ENCODE data around the gene ARHGAP6.
"Not testable (repeated sequence)": the region's sequence is repeated elsewhere in the genome, so short reads cannot be mapped to it uniquely, and the experiment has no call there.

- not testable (repeated sequence) for TF ChIP-seq EP300, CTCF, POLR2A (IDR thresholded peaks at IDR 0.05)
Observed at GRCh38 chrX:11578301-11578700, 87.4 kb downstream of the ARHGAP6 start.

Data from ovary (tissue), 3 donors.